Measurements from ENCODE around the gene SFTA2. TPM values are rescaled to one million over a fixed set of nuclear protein-coding genes. Genes with fewer than 3 reads are reported as not detected.
A peak's percentile ranks its signal among the peaks of the same experiment; 100 is the strongest.

SFTA2 gene
- total RNA-seq, 4 donors from 2014 or later: not detected

- Histone ChIP-seq H3K4me1 (peaks cover 19 to 31% (median 23%) of the 10 kb centered on the region in 4 donors), H3K36me3 (peaks cover 0 to 15% (median under 1%) of the 10 kb centered on the region in 4 donors), H3K9me3 (no peaks in the 10 kb centered on the region), H3K27ac (no peak overlapping the region), H3K4me3 (no peak overlapping the region), H3K27me3 (no peaks in the 10 kb centered on the region)
- 87% methylated on average over 16 of the region's 18 CpGs; no CpG with 5 or more reads in 1 of the 2 donors for WGBS, 2 donors (ENCODE audit: low coverage in 1 of 2)
- intact Hi-C loops (cut with DNase I; ENCODE audit: low total_unique reads): loop anchor here (10.0 kb wide), 1 partner anchor 214 kb away; the partner anchor contains the start of gene DHX16
- no peak for TF ChIP-seq EP300 (IDR thresholded peaks at IDR 0.05; ENCODE audit: low read depth)
- no peak for TF ChIP-seq POLR2A (IDR thresholded peaks at IDR 0.05)
- TF ChIP-seq, protein P1, sequence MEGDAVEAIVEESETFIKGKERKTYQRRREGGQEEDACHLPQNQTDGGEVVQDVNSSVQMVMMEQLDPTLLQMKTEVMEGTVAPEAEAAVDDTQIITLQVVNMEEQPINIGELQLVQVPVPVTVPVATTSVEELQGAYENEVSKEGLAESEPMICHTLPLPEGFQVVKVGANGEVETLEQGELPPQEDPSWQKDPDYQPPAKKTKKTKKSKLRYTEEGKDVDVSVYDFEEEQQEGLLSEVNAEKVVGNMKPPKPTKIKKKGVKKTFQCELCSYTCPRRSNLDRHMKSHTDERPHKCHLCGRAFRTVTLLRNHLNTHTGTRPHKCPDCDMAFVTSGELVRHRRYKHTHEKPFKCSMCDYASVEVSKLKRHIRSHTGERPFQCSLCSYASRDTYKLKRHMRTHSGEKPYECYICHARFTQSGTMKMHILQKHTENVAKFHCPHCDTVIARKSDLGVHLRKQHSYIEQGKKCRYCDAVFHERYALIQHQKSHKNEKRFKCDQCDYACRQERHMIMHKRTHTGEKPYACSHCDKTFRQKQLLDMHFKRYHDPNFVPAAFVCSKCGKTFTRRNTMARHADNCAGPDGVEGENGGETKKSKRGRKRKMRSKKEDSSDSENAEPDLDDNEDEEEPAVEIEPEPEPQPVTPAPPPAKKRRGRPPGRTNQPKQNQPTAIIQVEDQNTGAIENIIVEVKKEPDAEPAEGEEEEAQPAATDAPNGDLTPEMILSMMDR (IDR thresholded peaks at IDR 0.05): no peak
- TF ChIP-seq POLR2AphosphoS5 (IDR thresholded peaks at IDR 0.05): no peak
- in situ Hi-C loops (cut with MboI; ENCODE audit: low pct_ligation_motif_present in 1 of 4, low pct_unique_long_range_greater_than_20kb in 1 of 4, low sequenced_read_pairs in 3 of 4): loop anchor here in 2 of 4 donors (25.0 kb wide), 1 partner anchor 152 kb away; the partner anchor contains the start of genes FLOT1 (in 2 of the 2) and IER3 (in 2 of the 2)
- DNase-seq: no peak
Observed at GRCh38 chr6:30888816-30889495, 43.0 kb downstream of the SFTA2 start.

- intact Hi-C loops (cut with DNase I; ENCODE audit: low total_unique reads) (loop anchor here (10.0 kb wide), 1 partner anchor 213 kb away; the partner anchor contains the start of gene DHX16), in situ Hi-C loops (cut with MboI; ENCODE audit: low pct_ligation_motif_present in 1 of 4, low pct_unique_long_range_greater_than_20kb in 1 of 4, low sequenced_read_pairs in 3 of 4) (loop anchor here in 2 of 4 donors (25.0 kb wide), 1 partner anchor 151 kb away; the partner anchor contains the start of genes FLOT1 (in 2 of the 2) and IER3 (in 2 of the 2))
- Histone ChIP-seq H3K9me3 (no peaks in the 10 kb centered on the region), H3K36me3 (peaks cover 0 to 12% (median 0%) of the 10 kb centered on the region in 4 donors), H3K4me3 (no peak overlapping the region), H3K27me3 (no peaks in the 10 kb centered on the region), H3K27ac (no peak overlapping the region), H3K4me1 (peaks cover 22 to 37% (median 26%) of the 10 kb centered on the region in 4 donors)
- no peak for TF ChIP-seq POLR2A (IDR thresholded peaks at IDR 0.05)
- TF ChIP-seq, protein P1 (IDR thresholded peaks at IDR 0.05): no peak
- TF ChIP-seq EP300 (IDR thresholded peaks at IDR 0.05; ENCODE audit: low read depth): no peak
- TF ChIP-seq POLR2AphosphoS5 (IDR thresholded peaks at IDR 0.05): no peak
- 53 to 55% methylated on average over 6 of the region's 6 CpGs for WGBS, 2 donors (ENCODE audit: low coverage in 1 of 2)
- DNase-seq: no peak
Observed at GRCh38 chr6:30887901-30888815, 43.8 kb downstream of the SFTA2 start.

DNA sequence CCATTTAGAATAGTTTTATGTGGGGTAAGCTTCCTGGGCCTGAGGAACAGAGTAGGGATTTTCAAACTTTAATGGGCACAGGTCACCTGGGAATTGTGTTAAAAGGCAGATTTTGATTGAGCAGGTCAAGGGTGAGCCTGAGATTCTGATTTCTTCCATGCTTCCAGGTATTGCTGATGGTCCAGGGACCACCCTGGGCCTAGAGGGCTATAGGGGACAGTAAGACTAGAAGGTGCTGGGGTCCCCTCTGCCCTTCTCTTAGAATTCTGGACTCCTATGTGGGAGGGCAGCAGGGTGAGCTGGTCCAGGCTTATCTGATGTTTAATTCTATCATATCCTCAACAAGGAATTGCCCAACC is 45.1 kb downstream of the SFTA2 start:
- Histone ChIP-seq H3K9me3 (no peaks in the 10 kb centered on the region), H3K4me3 (no peak overlapping the region), H3K27me3 (no peaks in the 10 kb centered on the region), H3K27ac (peak overlapping the region; percentile 89 to 96 (median 94)), H3K36me3 (no peaks in the 10 kb centered on the region), H3K4me1 (peaks cover 31 to 47% (median 35%) of the 10 kb centered on the region in 4 donors)
- no peak for DNase-seq
- in situ Hi-C loops (cut with MboI; ENCODE audit: low pct_ligation_motif_present in 1 of 4, low pct_unique_long_range_greater_than_20kb in 1 of 4, low sequenced_read_pairs in 3 of 4) (loop anchor here in 2 of 4 donors (25.0 kb wide), 1 partner anchor 150 kb away; the partner anchor contains the start of genes FLOT1 (in 2 of the 2) and IER3 (in 2 of the 2)), intact Hi-C loops (cut with DNase I; ENCODE audit: low total_unique reads) (loop anchor here (10.0 kb wide), 1 partner anchor 212 kb away; the partner anchor contains the start of gene DHX16)
- no peak for TF ChIP-seq POLR2A (IDR thresholded peaks at IDR 0.05)
- TF ChIP-seq, protein P1 (IDR thresholded peaks at IDR 0.05): no peak
- TF ChIP-seq POLR2AphosphoS5 (IDR thresholded peaks at IDR 0.05): no peak
- TF ChIP-seq EP300 (IDR thresholded peaks at IDR 0.05; ENCODE audit: low read depth): no peak
